Sigmoid colon (tissue), 7 donors: ENCODE data around the gene S100A5. TPM values are rescaled to one million over a fixed set of nuclear protein-coding genes. Genes with fewer than 3 reads are reported as not detected.

Experiments
- DNase-seq: peaks from one replicate; pipeline ENCODE4 v3.0.0-alpha.2; 2019
- H3K27ac ChIP-seq, 4 donors: fragments of 200-600 bp; sonication (generic); one replicate each; pipeline ENCODE4 v1.5.1; 2016 to 2019; ENCODE audit warnings: mild to moderate bottlenecking in 1 of 4
- H3K27me3 ChIP-seq, 3 donors: fragments of 200-600 bp; sonication (generic); one replicate each; pipeline ENCODE4 v1.5.1; 2019; ENCODE audit warnings: mild to moderate bottlenecking in 1 of 3
- H3K36me3 ChIP-seq, 4 donors: fragments of 200-600 bp; sonication (generic); one replicate each; pipeline ENCODE4 v1.5.1; 2016 to 2019
- H3K4me1 ChIP-seq, 4 donors: fragments of 200-600 bp; sonication (generic); one replicate each; pipeline ENCODE4 v1.5.1; 2017 to 2019
- H3K4me3 ChIP-seq, 4 donors: fragments of 200-600 bp; sonication (generic); one replicate each; pipeline ENCODE4 v1.5.1; 2017 to 2019; ENCODE audit warnings: mild to moderate bottlenecking in 2 of 4, moderate library complexity in 1 of 4
- H3K9me3 ChIP-seq, 4 donors: fragments of 200-600 bp in 3 of 4; sonication (generic) in 3 of 4; one replicate each; pipeline versions ENCODE4 v1.5.1 to v1.6.1; 2013 to 2019
- CTCF ChIP-seq, 4 experiments: fragments of 450-650 bp in 3 of 4; fragments of 200-600 bp in 1 of 4; IDR thresholded peaks; one replicate each; pipeline ENCODE4 v1.5.1; 2016 to 2019; ENCODE audit warnings: antibody characterized with exemption in 4 of 4, mild to moderate bottlenecking in 3 of 4, moderate library complexity in 2 of 4
- EP300 ChIP-seq, 4 donors: sonication (generic); formaldehyde crosslinking; IDR thresholded peaks; one replicate each; pipeline ENCODE4 v1.6.1; 2017; ENCODE audit warnings: antibody characterized with exemption in 4 of 4
- POLR2A ChIP-seq, 2 donors: fragments of 450-650 bp; IDR thresholded peaks; one replicate each; pipeline ENCODE4 v1.6.1; 2016; ENCODE audit warnings: antibody characterized with exemption in 2 of 2, mild to moderate bottlenecking in 2 of 2, moderate library complexity in 2 of 2
- POLR2AphosphoS5 ChIP-seq, 4 donors: sonication (generic); formaldehyde crosslinking; IDR thresholded peaks; one replicate each; pipeline ENCODE4 v1.6.1; 2017; ENCODE audit warnings: antibody characterized with exemption in 4 of 4
- WGBS, 2 donors: extraction: QIAGEN DNeasy Blood & Tissue Kit; methylation state at CpG; one replicate each; pipeline ENCODE4 v1.1.7; 2013; 5-methylcytosine and 5-hydroxymethylcytosine counted together
- intact Hi-C: fragments of 100-400 bp; cut with DNase I; formaldehyde crosslinking; loops from one replicate; pipeline ENCODE4 v1.15.1; 2023
- polyA plus RNA-seq, 3 donors: library from polyadenylated mRNA; stranded (reverse); fragments of 200-250 nt; gene quantifications; one replicate each; pipeline ENCODE4 v1.2.3, GENCODE V29; 2013
- total RNA-seq, 4 donors: library from RNA; depleted of rRNA; stranded (reverse); fragments of >200 nt; gene quantifications; one replicate each; pipeline ENCODE4 v1.1.0, GENCODE V29; 2016
- donor health status: healthy with polysubstance abuse.
- donor health status: Bipolar disorder and iron deficiency.
- donor health status: healthy.

Gene S100A5
- total and polyA plus RNA-seq, 7 donors: not detected

- no peak overlapping the region for H3K4me3 ChIP-seq
- DNase-seq: no peak
- H3K27ac ChIP-seq: no peak overlapping the region
- intact Hi-C loops: no loop called here
- H3K4me1 ChIP-seq: peaks cover 0 to 23% (median 16%) of the 10 kb centered on the region in 4 donors
- no peaks in the 10 kb centered on the region for H3K27me3 ChIP-seq
- TF ChIP-seq POLR2AphosphoS5 (IDR thresholded peaks at IDR 0.05): no peak
- TF ChIP-seq CTCF (IDR thresholded peaks at IDR 0.05): no peak
- TF ChIP-seq POLR2A (IDR thresholded peaks at IDR 0.05): no peak
- TF ChIP-seq EP300 (IDR thresholded peaks at IDR 0.05): no peak
- H3K36me3 ChIP-seq: no peaks in the 10 kb centered on the region
- WGBS, 2 donors: 90 to 96% methylated on average over 3 of the region's 3 CpGs
- H3K9me3 ChIP-seq: no peaks in the 10 kb centered on the region
Observed at GRCh38 chr1:153557877-153558276, 17.1 kb upstream of the S100A5 start.

GRCh38 chr1:153556348-153556747 lies 15.6 kb upstream of the S100A5 start:
- Histone ChIP-seq H3K4me3 (no peak overlapping the region), H3K4me1 (peaks cover 0 to 23% (median 15%) of the 10 kb centered on the region in 4 donors), H3K36me3 (no peaks in the 10 kb centered on the region), H3K27ac (no peak overlapping the region), H3K27me3 (no peaks in the 10 kb centered on the region), H3K9me3 (no peaks in the 10 kb centered on the region)
- TF ChIP-seq CTCF (IDR thresholded peaks at IDR 0.05): no peak
- TF ChIP-seq POLR2AphosphoS5 (IDR thresholded peaks at IDR 0.05): no peak
- TF ChIP-seq EP300 (IDR thresholded peaks at IDR 0.05): no peak
- no peak for TF ChIP-seq POLR2A (IDR thresholded peaks at IDR 0.05)
- intact Hi-C loops: no loop called here
- no peak for DNase-seq
- WGBS, 2 donors: 92 to 93% methylated on average over 1 of the region's 1 CpG

- peak; percentile 40 for DNase-seq
- Histone ChIP-seq H3K4me3 (no peak overlapping the region), H3K27me3 (no peaks in the 10 kb centered on the region), H3K9me3 (no peaks in the 10 kb centered on the region), H3K36me3 (no peaks in the 10 kb centered on the region), H3K27ac (peak overlapping the region; percentile 36 to 70 (median 67)), H3K4me1 (peaks cover 0 to 30% (median 25%) of the 10 kb centered on the region in 4 donors)
- WGBS, 2 donors: 75 to 95% methylated on average over 2 of the region's 2 CpGs
- intact Hi-C loops: no loop called here
- TF ChIP-seq CTCF (IDR thresholded peaks at IDR 0.05): no peak
- no peak for TF ChIP-seq POLR2A (IDR thresholded peaks at IDR 0.05)
- TF ChIP-seq POLR2AphosphoS5 (IDR thresholded peaks at IDR 0.05): no peak
Observed at GRCh38 chr1:153553830-153554541, 13.3 kb upstream of the S100A5 start.

- Histone ChIP-seq H3K4me1 (peaks cover 0 to 39% (median 33%) of the 10 kb centered on the region in 4 donors), H3K4me3 (no peak overlapping the region), H3K9me3 (no peaks in the 10 kb centered on the region), H3K27me3 (no peaks in the 10 kb centered on the region), H3K36me3 (no peaks in the 10 kb centered on the region), H3K27ac (peak overlapping the region in 3 of 4 donors; percentile 65 to 70 (median 69))
- intact Hi-C loops: no loop called here
- DNase-seq: peak; percentile 60
- 94 to 95% methylated on average over 12 of the region's 12 CpGs for WGBS, 2 donors
- no peak for TF ChIP-seq EP300 (IDR thresholded peaks at IDR 0.05)
Observed at GRCh38 chr1:153553096-153553495, 12.4 kb upstream of the S100A5 start.

GRCh38 chr1:153552335-153552734 lies 11.6 kb upstream of the S100A5 start:
- Histone ChIP-seq H3K4me3 (no peak overlapping the region), H3K27ac (peak overlapping the region in 1 of 4 donors; percentile 69), H3K9me3 (no peaks in the 10 kb centered on the region), H3K36me3 (no peaks in the 10 kb centered on the region), H3K27me3 (no peaks in the 10 kb centered on the region), H3K4me1 (peaks cover 0 to 47% (median 41%) of the 10 kb centered on the region in 4 donors)
- intact Hi-C loops: no loop called here
- DNase-seq: no peak
- TF ChIP-seq POLR2A (IDR thresholded peaks at IDR 0.05): no peak
- TF ChIP-seq CTCF (IDR thresholded peaks at IDR 0.05): no peak
- 87 to 94% methylated on average over 8 of the region's 8 CpGs for WGBS, 2 donors
